B cell (primary cell): ENCODE data around the gene CTRB2. TPM values are rescaled to one million over a fixed set of nuclear protein-coding genes. Genes with fewer than 3 reads are reported as not detected.
"Not testable (repeated sequence)": the region's sequence is repeated elsewhere in the genome, so short reads cannot be mapped to it uniquely, and the experiment has no call there.

Source experiments
- ATAC-seq: fragments of 200-7000 bp; cut with Tn5 transposase; one replicate; pipeline ENCODE4 v1.10.0; 2021; ENCODE audit warnings: low read depth, mild to moderate bottlenecking, moderate number of reproducible peaks, moderate library complexity
- CTCF ChIA-PET: fragments of 350-600 bp; sonication (Branson Sonifier 250); formaldehyde crosslinking; loops from one replicate; lab custom pipeline; 2021; ENCODE audit warnings: antibody characterized with exemption, inconsistent platforms; lab: Charles Lee
- POLR2A ChIA-PET: fragments of 350-600 bp; sonication (Branson Sonifier 250); formaldehyde crosslinking; loops from one replicate; lab custom pipeline; 2021; ENCODE audit warnings: antibody characterized with exemption; lab: Charles Lee
- DNase-seq: peaks from one replicate; pipeline ENCODE4 v3.0.0; 2013
- H2AFZ ChIP-seq: 2 replicates; pipeline ENCODE4 v1.6.1; 2012; ENCODE audit warnings: mild to moderate bottlenecking, low read depth, low read length; ENCODE audit not compliant: insufficient read depth, poor library complexity, severe bottlenecking
- H3K27ac ChIP-seq, 2 donors: 1 replicate in 1 of 2; 2 replicates in 1 of 2; pipeline ENCODE4 v1.5.1; 2012 to 2013; ENCODE audit warnings: low read length in 2 of 2, mild to moderate bottlenecking in 2 of 2, moderate library complexity in 1 of 2
- H3K27me3 ChIP-seq, 4 experiments: fragments of 200-600 bp in 1 of 4; sonication (generic) in 1 of 4; replicated peaks in 1 of 4; 1 replicate in 2 of 4; 2 replicates in 2 of 4; pipeline versions ENCODE4 v1.6.1 to v1.7.0; 2013 to 2016; ENCODE audit warnings: low read length in 3 of 4, mild to moderate bottlenecking in 2 of 4, mixed read lengths in 1 of 4, moderate library complexity in 1 of 4; ENCODE audit not compliant: insufficient read depth in 4 of 4, control insufficient read depth in 3 of 4; ENCODE audit errors: control extremely low read depth in 1 of 4
- H3K36me3 ChIP-seq, 2 experiments: replicated peaks in 1 of 2; 1 replicate in 1 of 2; 2 replicates in 1 of 2; pipeline versions ENCODE4 v1.6.1 to v1.7.1; 2013; ENCODE audit warnings: low read length in 1 of 2; ENCODE audit not compliant: insufficient read depth in 2 of 2, control insufficient read depth in 1 of 2; ENCODE audit errors: control extremely low read depth in 1 of 2, extremely low read depth in 1 of 2
- H3K4me1 ChIP-seq, 2 donors: fragments of 200-600 bp in 1 of 2; sonication (generic) in 1 of 2; 1 replicate in 1 of 2; 2 replicates in 1 of 2; pipeline versions ENCODE4 v1.5.1 to v1.6.1; 2013 to 2017; ENCODE audit warnings: low read length in 2 of 2; ENCODE audit not compliant: control insufficient read depth in 2 of 2, insufficient read depth in 2 of 2
- H3K4me2 ChIP-seq: replicated peaks from 2 replicates; pipeline ENCODE3; 2012; ENCODE audit warnings: mild to moderate bottlenecking, low read depth, low read length; ENCODE audit not compliant: poor library complexity, severe bottlenecking
- H3K4me3 ChIP-seq, 5 experiments: fragments of 200-600 bp in 1 of 5; sonication (generic) in 1 of 5; 1 replicate in 3 of 5; 2 replicates in 2 of 5; pipeline versions ENCODE4 v1.5.1 to v1.7.0; 2011 to 2016; ENCODE audit warnings: low read length in 4 of 5, mild to moderate bottlenecking in 4 of 5, low read depth in 2 of 5, control low read depth in 1 of 5, moderate library complexity in 1 of 5; ENCODE audit not compliant: insufficient read depth in 1 of 5; ENCODE audit errors: control extremely low read depth in 1 of 5, extremely low read depth in 1 of 5
- H3K79me2 ChIP-seq: fragments of 200-600 bp; sonication (generic); one replicate; pipeline ENCODE4 v1.6.0; 2016; ENCODE audit warnings: low read length; ENCODE audit not compliant: control insufficient read depth, insufficient read depth
- H3K9ac ChIP-seq: fragments of 200-600 bp; sonication (generic); 2 replicates; pipeline ENCODE4 v1.6.1; 2017; ENCODE audit warnings: mild to moderate bottlenecking, low read length, moderate library complexity
- H3K9me3 ChIP-seq, 3 donors: one replicate each; pipeline versions ENCODE4 v1.6.1 to v1.7.1; 2013; ENCODE audit warnings: low read length in 2 of 3; ENCODE audit not compliant: control insufficient read depth in 2 of 3, insufficient read depth in 1 of 3; ENCODE audit errors: control extremely low read depth in 1 of 3
- H4K20me1 ChIP-seq: 2 replicates; pipeline ENCODE4 v1.6.0; 2012; ENCODE audit warnings: mild to moderate bottlenecking, low read length; ENCODE audit not compliant: insufficient read depth, control insufficient read depth, poor library complexity, severe bottlenecking
- H3K27ac Mint-ChIP-seq: one replicate; pipeline ENCODE4 v1.8.0; 2021; ENCODE audit warnings: mixed read lengths
- H3K27me3 Mint-ChIP-seq: one replicate; pipeline ENCODE4 v1.8.0; 2021; ENCODE audit warnings: mixed read lengths
- H3K4me1 Mint-ChIP-seq: one replicate; pipeline ENCODE4 v1.8.0; 2021; ENCODE audit warnings: mixed read lengths
- H3K4me3 Mint-ChIP-seq: one replicate; pipeline ENCODE4 v1.8.0; 2021; ENCODE audit warnings: mixed read lengths
- H3K9me3 Mint-ChIP-seq: one replicate; pipeline ENCODE4 v1.8.0; 2022; ENCODE audit warnings: mixed read lengths; ENCODE audit not compliant: insufficient read depth
- CTCF ChIP-seq: fragments of 200-600 bp; IDR thresholded peaks from one replicate; pipeline ENCODE4 v1.8.0; 2022; ENCODE audit warnings: antibody characterized with exemption, mild to moderate bottlenecking
- EZH2 ChIP-seq: IDR thresholded peaks from 2 replicates; pipeline ENCODE4 v1.6.1; 2012; ENCODE audit warnings: borderline replicate concordance, low read depth, mild to moderate bottlenecking, moderate library complexity, low read length; ENCODE audit not compliant: insufficient read depth, poor library complexity, severe bottlenecking
- WGBS: methylation state at CpG from one replicate; pipeline ENCODE4 v1.1.5; 2013; ENCODE audit warnings: missing lambda C conversion rate; ENCODE audit not compliant: insufficient coverage; 5-methylcytosine and 5-hydroxymethylcytosine counted together
- intact Hi-C: fragments of 100-400 bp; cut with micrococcal nuclease; formaldehyde crosslinking; loops from one replicate; pipeline ENCODE4 v1.10.0; 2022
- polyA plus RNA-seq: library from polyadenylated mRNA; depleted of rRNA; stranded (reverse); fragments of >200 nt; gene quantifications from 2 replicates; pipeline ENCODE4 v1.2.3, GENCODE V29; 2012
- total RNA-seq, 2 donors: library from RNA; stranded (reverse); fragments of 120-200 nt in 1 of 2; gene quantifications; 1 replicate in 1 of 2; 2 replicates in 1 of 2; pipeline versions ENCODE4 v1.2.3 to v1.2.4, GENCODE V29; 2013 to 2022

CTRB2 gene
- total and polyA plus RNA-seq, 2 donors (not counting 1 experiment from before 2014, with no cell fraction given), result not detected

GRCh38 chr16:75224306-75225082, 17.5 kb upstream of the CTRB2 start:
- CTCF ChIA-PET, result no interaction called here
- Mint-ChIP-seq H3K27me3 (peaks cover 19% of the 10 kb centered on the region), H3K4me1 (peaks cover 8% of the 10 kb centered on the region), H3K4me3 (no peak overlapping the region), H3K27ac (no peak overlapping the region), H3K9me3 (no peaks in the 10 kb centered on the region)
- H3K27me3 ChIP-seq, result peaks cover 0 to 32% (median 3%) of the 10 kb centered on the region in 4 experiments
- H3K4me2 ChIP-seq, result no peak overlapping the region
- intact Hi-C loops, result no loop called here
- POLR2A ChIA-PET, result no interaction called here
- ATAC-seq (no peak), DNase-seq (no peak)
- no peaks in the 10 kb centered on the region for H4K20me1 ChIP-seq
- no peaks in the 10 kb centered on the region for H3K79me2 ChIP-seq
- H3K9ac ChIP-seq, result no peak overlapping the region
- H3K4me1 ChIP-seq, result no peaks in the 10 kb centered on the region
- TF ChIP-seq EZH2, result no peak
- TF ChIP-seq CTCF, result no peak
- H3K27ac ChIP-seq, result no peak overlapping the region
- no peak overlapping the region for H3K4me3 ChIP-seq
- WGBS, result 81% methylated on average over 18 of the region's 20 CpGs
- H3K36me3 ChIP-seq, result no peaks in the 10 kb centered on the region
- H2AFZ ChIP-seq, result no peak overlapping the region
- H3K9me3 ChIP-seq, result peaks cover 0 to 3% (median 0%) of the 10 kb centered on the region in 3 donors

GRCh38 chr16:75223129-75223528, 16.2 kb upstream of the CTRB2 start:
- WGBS, result 100% methylated on average over 4 of the region's 20 CpGs
- H3K36me3 ChIP-seq, POLR2A ChIA-PET, H2AFZ ChIP-seq, H3K4me3 ChIP-seq, H3K79me2 ChIP-seq, H4K20me1 ChIP-seq, H3K4me1 ChIP-seq, H3K4me2 ChIP-seq, H3K27ac Mint-ChIP-seq, DNase-seq, H3K9me3 ChIP-seq, H3K9me3 Mint-ChIP-seq, ATAC-seq, H3K9ac ChIP-seq, H3K4me3 Mint-ChIP-seq, intact Hi-C loops, H3K27ac ChIP-seq: not testable (repeated sequence)
- peaks cover 0 to 22% (median 3%) of the 10 kb centered on the region in 4 experiments for H3K27me3 ChIP-seq
- CTCF ChIA-PET, result interaction anchor here (1.0 to 1.3 kb wide), 2 partner anchors 19 to 22 kb away, joined by 3 to 4 read pairs; no protein-coding TSS in a partner anchor
- Mint-ChIP-seq H3K27me3 (peaks cover 19% of the 10 kb centered on the region), H3K4me1 (peaks cover 13% of the 10 kb centered on the region)
